ENCODE measurements around the gene GAB4. TPM values are rescaled to one million over a fixed set of nuclear protein-coding genes. Genes with fewer than 3 reads are reported as not detected.

Gene GAB4
- total and polyA plus RNA-seq, 12 donors, result not detected

- 43 to 45% methylated on average over 3 of the region's 3 CpGs for WGBS, 2 donors
- DNase-seq (no peak), ATAC-seq (peak in 1 of 8 donors; percentile 20)
- Histone ChIP-seq H3K27me3 (peaks cover 0 to 71% (median 46%) of the 10 kb centered on the region in 7 donors), H3K4me3 (no peak overlapping the region), H3K36me3 (no peaks in the 10 kb centered on the region), H3K4me1 (no peaks in the 10 kb centered on the region), H3K27ac (no peak overlapping the region), H3K9me3 (no peaks in the 10 kb centered on the region)
- TF ChIP-seq CTCF (IDR thresholded peaks at IDR 0.05), result peak in 5 of 9 donors; percentile 14 to 39 (median 21)
- intact Hi-C loops (cut with DNase I), result loop anchor here in 1 of 10 donors (5.0 kb wide), 1 partner anchor 125 kb away; no protein-coding TSS in a partner anchor
Observed at GRCh38 chr22:16932577-16932976, 75.4 kb downstream of the GAB4 start.

GRCh38 chr22:16925407-16925966 is 82.5 kb downstream of the GAB4 start:
- H3K27ac ChIP-seq, result no peak overlapping the region
- intact Hi-C loops (cut with DNase I), result no loop called here
- peaks cover 0 to 9% (median 0%) of the 10 kb centered on the region in 11 donors for H3K9me3 ChIP-seq
- DNase-seq (no peak), ATAC-seq (no peak)
- TF ChIP-seq CTCF (IDR thresholded peaks at IDR 0.05), result no peak
- WGBS, 2 donors, result 79 to 80% methylated on average over 4 of the region's 4 CpGs
- H3K4me1 ChIP-seq, result no peaks in the 10 kb centered on the region
- no peaks in the 10 kb centered on the region for H3K36me3 ChIP-seq
- peaks cover 0 to 75% (median 46%) of the 10 kb centered on the region in 7 donors for H3K27me3 ChIP-seq
- no peak overlapping the region for H3K4me3 ChIP-seq

- H3K9me3 ChIP-seq, result peaks cover 0 to 9% (median 0%) of the 10 kb centered on the region in 11 donors
- no peaks in the 10 kb centered on the region for H3K36me3 ChIP-seq
- no peaks in the 10 kb centered on the region for H3K4me1 ChIP-seq
- ATAC-seq (no peak), DNase-seq (no peak)
- intact Hi-C loops (cut with DNase I), result loop anchor here in 1 of 10 donors (5.0 kb wide), 1 partner anchor 130 kb away; no protein-coding TSS in a partner anchor
- TF ChIP-seq CTCF (IDR thresholded peaks at IDR 0.05), result no peak
- no peak overlapping the region for H3K27ac ChIP-seq
- 47 to 57% methylated on average over 1 of the region's 1 CpG for WGBS, 2 donors
- peaks cover 0 to 68% (median 46%) of the 10 kb centered on the region in 7 donors for H3K27me3 ChIP-seq
- no peak overlapping the region for H3K4me3 ChIP-seq
Observed at GRCh38 chr22:16922706-16923105, 85.3 kb downstream of the GAB4 start.

- ATAC-seq, result no peak
- no peak for TF ChIP-seq CTCF (IDR thresholded peaks at IDR 0.05)
- peaks cover 0 to 71% (median 52%) of the 10 kb centered on the region in 7 donors for H3K27me3 ChIP-seq
- H3K4me3 ChIP-seq, result no peak overlapping the region
- H3K27ac ChIP-seq, result no peak overlapping the region
- no peaks in the 10 kb centered on the region for H3K4me1 ChIP-seq
- H3K9me3 ChIP-seq, result peaks cover 0 to 9% (median 0%) of the 10 kb centered on the region in 11 donors
- no peaks in the 10 kb centered on the region for H3K36me3 ChIP-seq
- 31 to 34% methylated on average over 2 of the region's 2 CpGs for WGBS, 2 donors
- intact Hi-C loops (cut with DNase I), result loop anchor here in 1 of 10 donors (5.0 kb wide), 1 partner anchor 130 kb away; no protein-coding TSS in a partner anchor
- DNase-seq, result no peak
Observed at GRCh38 chr22:16922076-16922475, 85.9 kb downstream of the GAB4 start.
